Epithelial cell of esophagus (primary cell): Measurements from ENCODE around the gene SCAF1.

ENCODE experiments used
- DNase-seq: peaks from one replicate; pipeline ENCODE4 v3.0.0; 2010; ENCODE audit warnings: low read depth
- H3K4me3 ChIP-seq: 2 replicates; pipeline ENCODE4 v1.5.1; 2011; ENCODE audit warnings: mild to moderate bottlenecking, low read length, control low read depth
- CTCF ChIP-seq: IDR thresholded peaks from 2 replicates; pipeline ENCODE4 v1.5.1; 2011; ENCODE audit warnings: low read depth, mild to moderate bottlenecking, low read length, control low read depth, inconsistent platforms; ENCODE audit not compliant: insufficient read depth; ENCODE audit errors: missing control alignments

SCAF1 gene

GRCh38 chr19:49640113-49640898 is 1.7 kb upstream of the SCAF1 start, which contains the start of gene RRAS:
Gene RRAS (minus strand): TSS chr19:49640143. CDS start chr19:49640098, 45 bp downstream.
- peak within 1 kb of the TSS; percentile 63 for H3K4me3 ChIP-seq
- DNase-seq, result peak; percentile 100
- no peak for TF ChIP-seq CTCF

- no peak for DNase-seq
- no peak for TF ChIP-seq CTCF
- peak overlapping the region; percentile 92 for H3K4me3 ChIP-seq
Observed at GRCh38 chr19:49642492-49643035, 555 bp downstream of the SCAF1 start.

GRCh38 chr19:49643466-49643865 is 1.5 kb downstream of the SCAF1 start:
- DNase-seq, result no peak
- TF ChIP-seq CTCF, result no peak
- peak overlapping the region; percentile 7 for H3K4me3 ChIP-seq

- no peak overlapping the region for H3K4me3 ChIP-seq
- no peak for TF ChIP-seq CTCF
- DNase-seq, result no peak
Observed at GRCh38 chr19:49645592-49645991, 3.6 kb downstream of the SCAF1 start.

GRCh38 chr19:49645995-49646394 is 4.0 kb downstream of the SCAF1 start:
- no peak for DNase-seq
- no peak for TF ChIP-seq CTCF
- H3K4me3 ChIP-seq, result no peak overlapping the region

GRCh38 chr19:49646586-49646985 is 4.6 kb downstream of the SCAF1 start:
- no peak overlapping the region for H3K4me3 ChIP-seq
- no peak for DNase-seq
- no peak for TF ChIP-seq CTCF
